IMR-90 (cell line): ENCODE results near the gene MRPL3.

Experiments
- CEBPB ChIP-seq: IDR thresholded peaks from 2 replicates; pipeline ENCODE4 v1.6.1; 2012; ENCODE audit warnings: low read depth, low read length, improper control_type of control experiment
- MXI1 ChIP-seq: IDR thresholded peaks from 2 replicates; pipeline ENCODE4 v1.6.1; 2012; ENCODE audit warnings: low read depth, mild to moderate bottlenecking, low read length, moderate library complexity, borderline replicate concordance
- POLR2A ChIP-seq: IDR thresholded peaks from 2 replicates; pipeline ENCODE4 v1.6.1; 2012; ENCODE audit warnings: mild to moderate bottlenecking, low read depth, low read length
- RAD21 ChIP-seq: IDR thresholded peaks from 2 replicates; pipeline ENCODE4 v1.6.1; 2012; ENCODE audit warnings: low read length, improper control_type of control experiment
- RFX5 ChIP-seq: IDR thresholded peaks from 2 replicates; pipeline ENCODE4 v1.8.0; 2012; ENCODE audit warnings: low read depth, mild to moderate bottlenecking, low read length, moderate library complexity
- SMC3 ChIP-seq: fragments of 150-350 bp; IDR thresholded peaks from 2 replicates; pipeline ENCODE4 v1.6.1; 2016; ENCODE audit warnings: low read depth, mild to moderate bottlenecking, antibody characterized with exemption, low read length, moderate library complexity
- TF ChIP-seq, protein P1 (sequence below): conservative IDR thresholded peaks from 2 replicates; pipeline ENCODE4 v1.5.1; 2012; ENCODE audit warnings: mild to moderate bottlenecking, low read depth, low read length, improper control_type of control experiment
- TF ChIP-seq, protein P2 (sequence below): fragments of 150-350 bp; IDR thresholded peaks from 2 replicates; pipeline ENCODE4 v1.6.1; 2017; ENCODE audit warnings: mild to moderate bottlenecking, antibody characterized with exemption, low read length, low read depth

DNA sequence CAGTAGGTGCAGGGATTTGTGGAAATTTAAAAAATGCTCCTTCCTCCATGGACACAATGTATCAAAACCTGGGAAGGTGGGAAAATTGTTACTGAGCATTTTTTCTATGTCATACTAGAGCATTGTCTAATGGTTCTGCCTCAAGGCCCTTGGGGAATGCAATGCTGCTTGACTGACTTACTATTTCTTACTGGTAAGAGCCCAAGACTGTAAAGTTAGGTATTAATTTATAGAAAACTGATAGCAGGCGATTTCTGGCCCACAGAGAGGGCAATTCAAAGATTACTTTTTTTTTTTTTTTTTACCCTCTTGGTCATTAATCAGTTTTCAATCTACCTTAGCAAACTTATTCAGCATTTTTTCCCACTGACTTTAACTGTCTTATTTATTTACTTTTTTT is 38.5 kb upstream of the MRPL3 start:
- TF ChIP-seq, protein P1, sequence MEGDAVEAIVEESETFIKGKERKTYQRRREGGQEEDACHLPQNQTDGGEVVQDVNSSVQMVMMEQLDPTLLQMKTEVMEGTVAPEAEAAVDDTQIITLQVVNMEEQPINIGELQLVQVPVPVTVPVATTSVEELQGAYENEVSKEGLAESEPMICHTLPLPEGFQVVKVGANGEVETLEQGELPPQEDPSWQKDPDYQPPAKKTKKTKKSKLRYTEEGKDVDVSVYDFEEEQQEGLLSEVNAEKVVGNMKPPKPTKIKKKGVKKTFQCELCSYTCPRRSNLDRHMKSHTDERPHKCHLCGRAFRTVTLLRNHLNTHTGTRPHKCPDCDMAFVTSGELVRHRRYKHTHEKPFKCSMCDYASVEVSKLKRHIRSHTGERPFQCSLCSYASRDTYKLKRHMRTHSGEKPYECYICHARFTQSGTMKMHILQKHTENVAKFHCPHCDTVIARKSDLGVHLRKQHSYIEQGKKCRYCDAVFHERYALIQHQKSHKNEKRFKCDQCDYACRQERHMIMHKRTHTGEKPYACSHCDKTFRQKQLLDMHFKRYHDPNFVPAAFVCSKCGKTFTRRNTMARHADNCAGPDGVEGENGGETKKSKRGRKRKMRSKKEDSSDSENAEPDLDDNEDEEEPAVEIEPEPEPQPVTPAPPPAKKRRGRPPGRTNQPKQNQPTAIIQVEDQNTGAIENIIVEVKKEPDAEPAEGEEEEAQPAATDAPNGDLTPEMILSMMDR, result no peak
- TF ChIP-seq CEBPB (no peak), POLR2A (no peak), RAD21 (no peak), SMC3 (no peak), MXI1 (no peak), RFX5 (no peak)
- TF ChIP-seq, protein P2, sequence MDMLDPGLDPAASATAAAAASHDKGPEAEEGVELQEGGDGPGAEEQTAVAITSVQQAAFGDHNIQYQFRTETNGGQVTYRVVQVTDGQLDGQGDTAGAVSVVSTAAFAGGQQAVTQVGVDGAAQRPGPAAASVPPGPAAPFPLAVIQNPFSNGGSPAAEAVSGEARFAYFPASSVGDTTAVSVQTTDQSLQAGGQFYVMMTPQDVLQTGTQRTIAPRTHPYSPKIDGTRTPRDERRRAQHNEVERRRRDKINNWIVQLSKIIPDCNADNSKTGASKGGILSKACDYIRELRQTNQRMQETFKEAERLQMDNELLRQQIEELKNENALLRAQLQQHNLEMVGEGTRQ, result no peak
